GM12872 (cell line): Measurements from ENCODE around the gene COLEC11.

Experiments used
- TF ChIP-seq, protein P1 (sequence below): IDR thresholded peaks from 3 replicates; pipeline ENCODE4 v1.5.1; 2011; ENCODE audit warnings: low read depth, mild to moderate bottlenecking, low read length, moderate library complexity; ENCODE audit not compliant: insufficient read depth

COLEC11 gene

DNA sequence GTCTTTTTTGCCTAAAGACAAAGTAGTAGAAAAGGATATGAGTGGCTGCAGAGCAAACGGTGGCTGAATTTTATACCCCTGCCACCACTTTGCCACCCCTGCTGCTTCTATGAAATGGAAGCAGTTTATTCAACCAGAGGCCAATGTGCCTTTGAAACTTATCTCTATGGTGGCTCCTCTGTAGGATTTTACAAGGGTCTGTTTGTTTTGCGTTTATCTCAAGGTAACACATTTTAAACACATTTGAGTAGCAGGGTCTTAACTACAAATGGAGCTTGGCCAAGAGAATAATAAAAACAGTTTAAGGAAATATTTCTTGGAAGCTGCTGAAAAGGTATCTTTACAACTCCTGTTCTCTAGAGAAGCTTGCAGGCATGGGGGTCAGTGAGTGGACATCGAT lies 69.2 kb downstream of the COLEC11 start:
- TF ChIP-seq, protein P1, sequence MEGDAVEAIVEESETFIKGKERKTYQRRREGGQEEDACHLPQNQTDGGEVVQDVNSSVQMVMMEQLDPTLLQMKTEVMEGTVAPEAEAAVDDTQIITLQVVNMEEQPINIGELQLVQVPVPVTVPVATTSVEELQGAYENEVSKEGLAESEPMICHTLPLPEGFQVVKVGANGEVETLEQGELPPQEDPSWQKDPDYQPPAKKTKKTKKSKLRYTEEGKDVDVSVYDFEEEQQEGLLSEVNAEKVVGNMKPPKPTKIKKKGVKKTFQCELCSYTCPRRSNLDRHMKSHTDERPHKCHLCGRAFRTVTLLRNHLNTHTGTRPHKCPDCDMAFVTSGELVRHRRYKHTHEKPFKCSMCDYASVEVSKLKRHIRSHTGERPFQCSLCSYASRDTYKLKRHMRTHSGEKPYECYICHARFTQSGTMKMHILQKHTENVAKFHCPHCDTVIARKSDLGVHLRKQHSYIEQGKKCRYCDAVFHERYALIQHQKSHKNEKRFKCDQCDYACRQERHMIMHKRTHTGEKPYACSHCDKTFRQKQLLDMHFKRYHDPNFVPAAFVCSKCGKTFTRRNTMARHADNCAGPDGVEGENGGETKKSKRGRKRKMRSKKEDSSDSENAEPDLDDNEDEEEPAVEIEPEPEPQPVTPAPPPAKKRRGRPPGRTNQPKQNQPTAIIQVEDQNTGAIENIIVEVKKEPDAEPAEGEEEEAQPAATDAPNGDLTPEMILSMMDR, result no peak

DNA sequence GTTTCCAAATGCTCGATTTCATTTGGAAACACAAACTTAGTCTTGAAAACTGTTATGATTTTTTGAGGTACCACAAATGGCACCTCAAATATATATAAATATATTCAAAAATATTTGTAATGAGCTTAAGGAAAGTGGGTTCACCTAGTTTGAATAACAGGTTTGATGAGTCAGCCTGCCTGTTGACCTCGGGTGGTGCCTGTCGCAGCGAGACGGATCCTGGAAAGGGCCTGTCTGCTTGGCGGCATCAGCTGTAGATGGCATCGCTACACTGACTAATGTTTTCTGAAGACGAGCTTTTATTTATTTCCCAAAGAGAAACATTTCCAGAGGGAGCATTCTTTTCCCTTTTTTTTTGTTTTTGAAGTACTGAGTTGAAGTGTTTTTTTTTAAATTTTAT lies 70.0 kb downstream of the COLEC11 start:
- TF ChIP-seq, protein P1, result no peak

DNA sequence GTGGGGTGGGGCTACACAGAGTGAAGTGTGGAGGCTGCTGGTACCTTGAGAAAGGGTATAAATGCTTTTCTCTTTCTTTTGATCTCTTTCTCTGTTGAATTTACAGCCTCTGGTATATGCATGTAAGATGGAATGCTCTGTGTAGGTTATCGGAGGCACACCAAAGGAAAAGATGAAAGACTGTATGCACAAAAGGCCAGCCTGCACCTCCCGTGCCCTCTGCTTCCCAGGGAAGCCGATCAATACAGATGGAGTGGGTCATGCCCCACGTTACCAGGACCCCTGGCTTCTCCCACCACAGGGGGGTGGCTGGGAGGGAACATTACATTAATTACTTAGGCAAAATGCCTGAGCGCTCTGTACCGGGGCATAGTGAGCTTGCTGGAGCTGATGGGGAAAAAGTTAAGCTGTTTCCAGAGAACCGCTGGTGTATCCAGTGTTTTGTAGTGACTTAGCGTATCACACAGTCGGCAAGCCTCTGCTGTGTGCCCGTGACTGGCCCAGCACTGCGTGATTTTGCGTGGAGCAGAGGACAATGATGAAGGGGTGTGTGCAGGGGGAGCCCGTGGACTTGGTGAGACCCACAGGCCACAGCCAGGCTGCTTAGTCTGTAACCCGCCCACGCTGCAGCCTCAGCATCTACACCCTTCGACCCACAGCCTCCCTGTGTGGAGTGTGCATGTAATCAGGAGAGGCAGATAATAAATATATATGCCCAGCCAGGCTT lies 71.1 kb downstream of the COLEC11 start:
- TF ChIP-seq, protein P1, result no peak

DNA sequence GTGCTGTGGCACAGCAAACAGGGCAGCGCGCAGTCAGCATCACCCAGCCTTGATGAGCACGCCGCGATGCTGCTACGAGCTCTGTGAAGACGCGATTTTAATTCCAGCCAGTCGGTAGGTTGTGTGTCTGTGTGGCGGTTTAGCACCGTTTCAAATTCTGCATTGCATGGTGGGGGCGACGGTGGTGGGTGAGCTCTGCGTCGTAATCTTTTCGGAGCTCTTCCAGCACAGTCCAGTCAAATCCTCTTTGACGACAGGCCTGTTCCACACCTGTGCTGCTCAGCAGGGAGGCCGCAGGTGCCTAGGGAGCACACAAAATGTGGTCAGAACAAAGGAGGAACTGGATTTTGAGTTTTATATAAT lies 71.7 kb downstream of the COLEC11 start:
- TF ChIP-seq, protein P1, result no peak

DNA sequence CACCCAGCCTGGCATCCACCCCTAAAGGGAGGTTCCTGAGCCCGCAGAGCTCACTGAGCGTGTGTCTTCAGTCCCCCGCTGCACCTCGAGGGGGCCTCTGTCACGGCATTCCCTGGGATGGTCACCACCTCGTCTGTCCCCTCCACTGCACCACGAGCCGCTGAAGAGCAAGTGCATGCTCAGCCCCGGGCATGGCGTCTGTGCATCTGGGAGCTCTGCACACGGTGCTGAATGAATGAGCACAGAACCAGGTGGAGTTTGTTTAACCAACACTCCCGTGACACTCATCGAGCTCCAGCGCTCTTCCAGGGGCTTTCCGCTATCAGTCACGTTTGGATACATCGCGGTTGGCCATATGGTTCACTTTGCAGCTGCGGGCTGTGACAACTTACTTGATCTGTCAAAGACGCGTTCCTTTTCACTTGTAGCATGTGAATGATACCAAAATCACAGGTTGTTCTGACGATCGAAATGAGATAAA lies 72.3 kb downstream of the COLEC11 start:
- TF ChIP-seq, protein P1, result no peak

DNA sequence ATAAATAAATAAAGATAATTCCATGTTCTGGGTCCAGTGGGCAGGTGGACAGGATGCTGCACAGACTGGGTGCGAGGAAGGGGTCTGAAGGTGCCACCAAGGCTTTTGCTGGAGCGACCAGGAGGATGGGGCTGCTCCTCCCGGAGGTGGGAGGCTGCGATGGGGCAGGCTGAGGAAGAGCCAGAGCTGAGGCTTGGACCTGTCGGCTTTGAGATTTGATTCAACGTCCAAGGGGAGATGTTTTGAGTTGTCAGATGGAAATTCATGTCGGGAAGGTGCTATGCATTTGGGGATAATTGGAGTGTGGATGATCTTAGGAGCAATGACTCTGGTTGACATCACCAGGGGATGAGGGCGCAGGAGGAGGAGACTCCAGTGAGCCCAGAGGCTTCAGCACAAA lies 74.7 kb downstream of the COLEC11 start:
- TF ChIP-seq, protein P1, result no peak

DNA sequence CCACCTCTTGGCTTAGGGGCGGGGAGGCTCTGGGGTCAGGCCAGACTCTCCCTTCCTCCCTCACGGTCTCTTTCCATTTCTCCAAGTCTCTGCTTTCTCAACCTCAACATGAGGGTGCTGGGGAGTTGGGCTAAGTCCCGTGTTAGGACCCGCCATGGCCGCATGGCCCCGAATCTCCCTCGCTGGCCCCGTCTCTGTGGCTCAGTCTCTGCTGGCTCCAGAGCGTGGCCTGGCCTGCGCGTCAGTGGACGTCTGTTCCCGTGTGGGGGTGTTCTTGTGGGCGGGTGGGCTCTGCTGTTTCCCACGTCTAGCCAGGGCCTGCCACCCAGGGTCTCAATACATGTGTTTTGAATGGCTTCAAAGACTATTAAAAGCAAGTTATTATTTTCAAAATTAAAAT lies 75.5 kb downstream of the COLEC11 start:
- TF ChIP-seq, protein P1, result no peak
